ENCODE results near the gene OBSCN. TPM values are rescaled to one million over a fixed set of nuclear protein-coding genes. Genes with fewer than 3 reads are reported as not detected.

The OBSCN gene
- total RNA-seq, 1 donor from 2014 or later, result 7.6 TPM

DNA sequence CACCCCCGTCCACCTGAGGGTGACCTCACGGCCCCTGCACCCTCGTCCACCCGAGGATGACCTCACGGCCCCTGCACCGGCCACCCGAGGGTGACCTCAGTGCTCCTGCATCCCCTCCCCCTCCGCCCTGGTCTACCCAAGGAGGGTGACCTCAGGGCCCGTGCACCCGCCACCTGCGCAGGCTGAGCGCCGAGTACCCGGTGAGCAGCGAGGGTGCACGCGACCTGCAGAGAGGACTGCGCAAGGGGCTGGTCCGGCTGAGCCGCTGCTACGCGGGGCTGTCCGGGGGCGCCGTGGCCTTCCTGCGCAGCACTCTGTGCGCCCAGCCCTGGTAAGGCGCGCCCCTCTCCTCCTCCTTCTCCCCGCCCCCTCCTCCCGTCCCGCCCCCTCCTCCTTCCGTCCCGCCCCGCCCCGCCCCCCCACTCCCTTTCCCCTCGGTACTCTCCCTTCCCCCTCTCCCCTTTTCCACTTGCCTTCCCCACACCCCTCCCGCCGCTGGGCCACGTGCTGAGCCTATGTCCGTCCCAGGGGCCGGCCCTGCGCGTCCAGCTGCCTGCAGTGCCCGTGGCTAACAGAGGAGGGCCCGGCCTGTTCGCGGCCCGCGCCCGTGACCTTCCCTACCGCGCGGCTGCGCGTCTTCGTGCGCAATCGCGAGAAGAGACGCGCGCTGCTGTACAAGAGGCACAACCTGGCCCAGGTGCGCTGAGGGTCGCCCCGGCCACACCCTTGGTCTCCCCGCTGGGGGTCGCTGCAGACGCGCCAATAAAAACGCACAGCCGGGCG, 170.4 kb downstream of the OBSCN start:
- Histone ChIP-seq H3K4me3 (ENCODE audit: low read depth, low read length) (peak overlapping the region; percentile 50), H3K27me3 (ENCODE audit: control insufficient read depth, insufficient read depth, low read length) (no peaks in the 10 kb centered on the region), H3K36me3 (ENCODE audit: control insufficient read depth, insufficient read depth, low read length) (no peaks in the 10 kb centered on the region)
- FAIRE-seq (no peak), DNase-seq (ENCODE audit: low read depth) (peak; percentile 40)
- TF ChIP-seq CTCF (IDR thresholded peaks at IDR 0.05; ENCODE audit: insufficient read depth, low read length, severe bottlenecking), result peak; percentile 48

GRCh38 chr1:228378873-228379460, 171.1 kb downstream of the OBSCN start:
- TF ChIP-seq CTCF (IDR thresholded peaks at IDR 0.05; ENCODE audit: insufficient read depth, low read length, severe bottlenecking), result no peak
- no peaks in the 10 kb centered on the region for H3K27me3 ChIP-seq (ENCODE audit: control insufficient read depth, insufficient read depth, low read length)
- FAIRE-seq, result no peak
- DNase-seq (ENCODE audit: low read depth), result peak; percentile 11
- H3K36me3 ChIP-seq (ENCODE audit: control insufficient read depth, insufficient read depth, low read length), result no peaks in the 10 kb centered on the region
- H3K4me3 ChIP-seq (ENCODE audit: low read depth, low read length), result peak overlapping the region; percentile 50

- Histone ChIP-seq H3K36me3 (ENCODE audit: control insufficient read depth, insufficient read depth, low read length) (no peaks in the 10 kb centered on the region), H3K27me3 (ENCODE audit: control insufficient read depth, insufficient read depth, low read length) (no peaks in the 10 kb centered on the region), H3K4me3 (ENCODE audit: low read depth, low read length) (no peak overlapping the region)
- no peak for DNase-seq (ENCODE audit: low read depth)
- TF ChIP-seq CTCF (IDR thresholded peaks at IDR 0.05; ENCODE audit: insufficient read depth, low read length, severe bottlenecking), result no peak
- FAIRE-seq, result no peak
These were observed 171.8 kb downstream of the OBSCN start for GRCh38 chr1:228379666-228380065.

DNA sequence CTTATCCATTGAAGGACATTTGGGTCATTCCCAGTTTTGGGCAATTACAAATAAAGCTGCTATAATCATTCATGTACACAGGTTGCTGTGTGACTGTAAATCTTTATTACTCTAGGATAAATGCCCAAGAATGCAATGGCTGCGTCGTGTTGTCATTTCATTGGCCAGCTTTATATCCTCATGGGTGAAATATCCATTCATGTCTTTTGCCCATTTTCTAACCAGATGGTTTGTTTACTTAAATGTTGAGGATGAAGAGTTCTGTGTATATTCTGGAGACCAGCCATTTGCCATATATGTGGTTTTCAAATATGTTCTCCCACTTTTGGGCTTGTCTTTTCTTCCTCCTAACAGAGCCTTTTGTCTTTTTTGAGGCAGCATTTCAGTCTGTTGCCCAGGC, 173.5 kb downstream of the OBSCN start:
- TF ChIP-seq CTCF (IDR thresholded peaks at IDR 0.05; ENCODE audit: insufficient read depth, low read length, severe bottlenecking), result no peak
- FAIRE-seq (peak; percentile 28), DNase-seq (ENCODE audit: low read depth) (no peak)
- Histone ChIP-seq H3K27me3 (ENCODE audit: control insufficient read depth, insufficient read depth, low read length) (no peaks in the 10 kb centered on the region), H3K36me3 (ENCODE audit: control insufficient read depth, insufficient read depth, low read length) (no peaks in the 10 kb centered on the region), H3K4me3 (ENCODE audit: low read depth, low read length) (no peak overlapping the region)

- FAIRE-seq (no peak), DNase-seq (ENCODE audit: low read depth) (no peak)
- no peak for TF ChIP-seq CTCF (IDR thresholded peaks at IDR 0.05; ENCODE audit: insufficient read depth, low read length, severe bottlenecking)
- Histone ChIP-seq H3K4me3 (ENCODE audit: low read depth, low read length) (no peak overlapping the region), H3K27me3 (ENCODE audit: control insufficient read depth, insufficient read depth, low read length) (no peaks in the 10 kb centered on the region), H3K36me3 (ENCODE audit: control insufficient read depth, insufficient read depth, low read length) (no peaks in the 10 kb centered on the region)
These were observed 175.9 kb downstream of the OBSCN start for GRCh38 chr1:228383773-228384172.
